Tibial artery (tissue), 4 donors: ENCODE data around the gene MLLT11.

Experiments
- DNase-seq, 2 donors: peaks; one replicate each; pipeline ENCODE4 v3.0.0-alpha.2; 2019
- H3K27ac ChIP-seq, 2 donors: fragments of 200-600 bp; sonication (generic) in 1 of 2; 1 replicate in 1 of 2; 2 replicates in 1 of 2; pipeline ENCODE4 v1.5.1; 2018 to 2019; ENCODE audit warnings: mild to moderate bottlenecking in 1 of 2
- H3K27me3 ChIP-seq, 2 donors: fragments of 200-600 bp; sonication (generic) in 1 of 2; one replicate each; pipeline versions ENCODE4 v1.5.1 to v1.6.0; 2016 to 2019
- H3K36me3 ChIP-seq, 3 donors: fragments of 200-600 bp; sonication (generic) in 2 of 3; one replicate each; pipeline ENCODE4 v1.5.1; 2016 to 2019; ENCODE audit warnings: mild to moderate bottlenecking in 2 of 3
- H3K4me1 ChIP-seq, 4 donors: fragments of 200-600 bp; sonication (generic) in 2 of 4; 1 replicate in 3 of 4; 2 replicates in 1 of 4; pipeline ENCODE4 v1.5.1; 2016 to 2019
- H3K4me3 ChIP-seq, 2 donors: fragments of 200-600 bp; sonication (generic) in 1 of 2; 1 replicate in 1 of 2; 2 replicates in 1 of 2; pipeline ENCODE4 v1.5.1; 2018 to 2019; ENCODE audit warnings: mild to moderate bottlenecking in 2 of 2
- H3K9me3 ChIP-seq, 3 donors: fragments of 200-600 bp; sonication (generic) in 1 of 3; one replicate each; pipeline ENCODE4 v1.5.1; 2016 to 2019
- intact Hi-C: fragments of 100-400 bp; cut with DNase I; formaldehyde crosslinking; loops from one replicate; pipeline ENCODE4 v1.15.0; 2023; ENCODE audit warnings: low total_unique reads
- TF ChIP-seq, protein P1 (sequence below), 2 experiments: fragments of 200-600 bp in 1 of 2; fragments of 450-650 bp in 1 of 2; IDR thresholded peaks; one replicate each; pipeline ENCODE4 v1.5.1; 2017 to 2019; ENCODE audit warnings: antibody characterized with exemption in 2 of 2, mild to moderate bottlenecking in 1 of 2, moderate library complexity in 1 of 2

The MLLT11 gene, protein sequence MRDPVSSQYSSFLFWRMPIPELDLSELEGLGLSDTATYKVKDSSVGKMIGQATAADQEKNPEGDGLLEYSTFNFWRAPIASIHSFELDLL

DNA sequence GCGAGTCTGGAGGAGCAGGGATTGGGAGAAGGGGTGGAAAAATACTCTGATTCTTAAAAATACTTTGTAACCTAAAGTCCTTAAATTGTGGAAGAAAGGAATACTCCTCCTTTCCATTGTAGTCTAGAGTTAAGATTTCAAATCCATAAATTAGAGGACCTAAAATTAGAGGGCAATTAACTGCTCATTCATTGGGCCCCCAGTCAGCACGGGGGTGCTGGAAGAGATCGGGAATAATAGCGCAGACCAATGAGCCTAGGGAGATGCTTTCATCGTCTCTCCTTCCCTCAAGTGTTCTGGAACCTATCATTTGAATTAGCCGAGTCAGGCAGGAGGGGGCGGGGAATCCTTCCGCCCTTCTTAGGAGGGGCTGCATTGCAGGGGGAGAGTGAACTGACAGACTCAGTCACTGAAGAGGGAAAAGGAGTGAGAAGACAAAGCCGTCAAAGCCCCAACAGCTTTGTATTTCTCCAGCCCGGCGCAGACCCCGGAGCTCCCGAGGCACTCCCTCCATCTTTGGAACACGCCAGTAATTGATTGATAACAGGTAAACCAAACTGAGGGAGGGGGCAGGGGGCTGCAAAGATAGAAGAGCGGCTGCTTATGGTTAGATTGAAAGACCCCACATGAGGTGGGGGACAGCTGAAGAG lies at the start of gene MLLT11:
MLLT11 (plus strand) TSS at position 391 of the 650 bp plus-strand sequence. CDS start 6,828 bp downstream, outside the sequence.
- Histone ChIP-seq H3K36me3 (peaks cover 10 to 17% (median 11%) of the 10 kb centered on the region in 3 donors), H3K27ac (peak within 1 kb of the TSS; percentile 81 to 91), H3K9me3 (no peaks in the 10 kb centered on the region), H3K4me3 (peak within 1 kb of the TSS; percentile 75 to 91), H3K27me3 (no peaks in the 10 kb centered on the region), H3K4me1 (peaks cover 0 to 43% (median 27%) of the 10 kb centered on the region in 4 donors)
- peak in 1 of 2 donors; percentile 73 for DNase-seq
- intact Hi-C loops = no loop called here
- TF ChIP-seq, protein P1, sequence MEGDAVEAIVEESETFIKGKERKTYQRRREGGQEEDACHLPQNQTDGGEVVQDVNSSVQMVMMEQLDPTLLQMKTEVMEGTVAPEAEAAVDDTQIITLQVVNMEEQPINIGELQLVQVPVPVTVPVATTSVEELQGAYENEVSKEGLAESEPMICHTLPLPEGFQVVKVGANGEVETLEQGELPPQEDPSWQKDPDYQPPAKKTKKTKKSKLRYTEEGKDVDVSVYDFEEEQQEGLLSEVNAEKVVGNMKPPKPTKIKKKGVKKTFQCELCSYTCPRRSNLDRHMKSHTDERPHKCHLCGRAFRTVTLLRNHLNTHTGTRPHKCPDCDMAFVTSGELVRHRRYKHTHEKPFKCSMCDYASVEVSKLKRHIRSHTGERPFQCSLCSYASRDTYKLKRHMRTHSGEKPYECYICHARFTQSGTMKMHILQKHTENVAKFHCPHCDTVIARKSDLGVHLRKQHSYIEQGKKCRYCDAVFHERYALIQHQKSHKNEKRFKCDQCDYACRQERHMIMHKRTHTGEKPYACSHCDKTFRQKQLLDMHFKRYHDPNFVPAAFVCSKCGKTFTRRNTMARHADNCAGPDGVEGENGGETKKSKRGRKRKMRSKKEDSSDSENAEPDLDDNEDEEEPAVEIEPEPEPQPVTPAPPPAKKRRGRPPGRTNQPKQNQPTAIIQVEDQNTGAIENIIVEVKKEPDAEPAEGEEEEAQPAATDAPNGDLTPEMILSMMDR (IDR thresholded peaks at IDR 0.05) = no peak

DNA sequence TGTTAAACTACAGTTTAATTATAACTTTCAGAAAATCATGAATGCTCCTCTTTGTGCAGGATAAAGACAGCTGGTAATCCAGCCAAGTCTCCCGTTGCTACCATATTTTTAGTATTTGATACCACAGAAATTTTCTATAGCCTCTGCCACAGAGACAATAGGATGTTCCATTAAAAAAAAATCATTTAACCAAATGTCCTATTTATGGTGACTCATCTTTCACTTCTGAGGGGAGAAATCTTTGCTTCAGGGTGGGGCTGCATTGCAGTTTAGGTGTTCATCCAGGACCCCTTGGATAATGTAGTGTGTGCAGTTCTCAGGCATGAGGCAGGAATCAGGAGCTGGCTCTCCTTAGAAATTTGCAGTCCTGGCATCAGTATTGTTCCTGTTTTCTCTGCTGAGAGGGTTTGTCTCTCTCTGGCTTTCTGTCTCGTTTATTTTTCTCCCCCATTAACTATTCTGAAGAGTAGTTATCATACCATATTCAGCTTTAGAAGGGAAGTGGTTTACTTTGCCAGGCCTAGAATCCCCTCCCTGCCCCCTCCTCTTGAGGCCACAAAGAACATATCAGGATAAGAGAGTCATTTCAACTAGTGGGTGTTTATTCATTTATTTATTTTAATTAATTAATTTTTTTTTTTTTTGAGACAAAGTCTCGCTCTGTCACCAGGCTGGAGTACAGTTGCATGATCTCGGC lies 48.9 kb upstream of the MLLT11 start:
- no peak for DNase-seq
- Histone ChIP-seq H3K27me3 (no peaks in the 10 kb centered on the region), H3K4me3 (no peak overlapping the region), H3K4me1 (peaks cover 0 to 39% (median 30%) of the 10 kb centered on the region in 4 donors), H3K9me3 (no peaks in the 10 kb centered on the region), H3K27ac (no peak overlapping the region), H3K36me3 (peaks cover 0 to 16% (median 0%) of the 10 kb centered on the region in 3 donors)
- intact Hi-C loops = no loop called here
- TF ChIP-seq, protein P1 (IDR thresholded peaks at IDR 0.05) = no peak

DNA sequence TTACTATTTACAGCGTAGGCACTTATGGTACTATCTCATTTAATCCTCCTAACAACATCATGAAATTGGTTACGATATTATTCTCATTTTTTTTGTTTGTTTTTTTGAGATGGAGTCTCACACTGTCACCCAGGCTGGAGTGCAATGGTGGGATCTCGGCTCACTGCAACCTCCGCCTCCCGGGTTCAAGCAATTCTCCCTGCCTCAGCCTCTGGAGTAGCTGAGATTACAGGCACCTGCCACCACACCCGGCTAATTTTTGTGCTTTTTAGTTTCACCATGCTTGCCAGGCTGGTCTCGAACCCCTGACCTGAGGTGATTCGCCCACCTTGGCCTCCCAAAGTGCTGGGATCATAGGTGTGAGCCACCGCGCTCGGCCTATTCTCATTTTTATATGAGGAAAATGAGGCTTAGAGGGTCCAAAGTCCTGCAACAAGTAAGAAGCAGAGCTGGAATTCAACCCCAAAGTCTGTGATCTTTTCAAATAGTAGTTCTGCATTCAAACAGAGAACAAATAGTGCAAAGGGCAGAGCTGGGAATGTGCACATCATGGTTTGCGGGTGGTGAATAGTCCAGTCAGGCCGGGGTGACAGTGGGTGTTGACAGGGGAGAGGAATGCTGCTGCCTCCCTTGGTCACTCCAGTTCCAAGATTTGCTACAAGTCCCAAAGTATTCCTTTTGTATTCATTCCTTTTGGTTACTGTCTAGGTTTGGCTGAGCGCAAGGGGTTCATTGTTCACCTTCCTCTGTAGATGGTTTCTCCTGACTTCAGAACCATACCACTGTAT lies 47.3 kb upstream of the MLLT11 start:
- Histone ChIP-seq H3K4me3 (no peak overlapping the region), H3K27ac (peak overlapping the region in 1 of 2 donors; percentile 29), H3K4me1 (peaks cover 0 to 27% (median 19%) of the 10 kb centered on the region in 4 donors), H3K36me3 (peaks cover 0 to 25% (median 0%) of the 10 kb centered on the region in 3 donors), H3K27me3 (no peaks in the 10 kb centered on the region), H3K9me3 (no peaks in the 10 kb centered on the region)
- no peak for DNase-seq
- TF ChIP-seq, protein P1 (IDR thresholded peaks at IDR 0.05) = no peak
- intact Hi-C loops = no loop called here

DNA sequence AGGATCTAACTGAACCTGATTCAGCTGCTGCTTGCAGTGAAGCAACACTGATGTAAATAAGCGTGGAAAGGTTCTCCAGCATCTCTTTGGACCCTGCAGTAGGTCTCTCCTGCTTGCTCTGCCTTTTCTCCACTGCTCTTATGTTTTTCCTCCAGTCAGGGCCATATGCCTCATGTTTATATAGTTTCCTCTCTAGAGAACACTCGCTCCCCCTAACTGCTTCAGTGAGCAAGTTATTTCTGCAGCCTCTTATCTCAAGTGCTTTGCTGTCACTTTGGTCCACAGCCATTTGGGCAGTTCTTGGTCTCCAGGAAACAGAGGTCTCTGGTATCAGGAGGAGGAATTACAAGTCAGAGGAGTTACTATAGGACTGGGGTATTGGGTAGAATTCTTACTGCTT lies 46.7 kb upstream of the MLLT11 start:
- Histone ChIP-seq H3K4me3 (no peak overlapping the region), H3K9me3 (no peaks in the 10 kb centered on the region), H3K36me3 (peaks cover 6 to 31% (median 6%) of the 10 kb centered on the region in 3 donors), H3K27me3 (no peaks in the 10 kb centered on the region), H3K4me1 (peaks cover 0 to 26% (median 17%) of the 10 kb centered on the region in 4 donors), H3K27ac (peak overlapping the region in 1 of 2 donors; percentile 29)
- TF ChIP-seq, protein P1 (IDR thresholded peaks at IDR 0.05) = no peak
- DNase-seq = no peak
- intact Hi-C loops = no loop called here

DNA sequence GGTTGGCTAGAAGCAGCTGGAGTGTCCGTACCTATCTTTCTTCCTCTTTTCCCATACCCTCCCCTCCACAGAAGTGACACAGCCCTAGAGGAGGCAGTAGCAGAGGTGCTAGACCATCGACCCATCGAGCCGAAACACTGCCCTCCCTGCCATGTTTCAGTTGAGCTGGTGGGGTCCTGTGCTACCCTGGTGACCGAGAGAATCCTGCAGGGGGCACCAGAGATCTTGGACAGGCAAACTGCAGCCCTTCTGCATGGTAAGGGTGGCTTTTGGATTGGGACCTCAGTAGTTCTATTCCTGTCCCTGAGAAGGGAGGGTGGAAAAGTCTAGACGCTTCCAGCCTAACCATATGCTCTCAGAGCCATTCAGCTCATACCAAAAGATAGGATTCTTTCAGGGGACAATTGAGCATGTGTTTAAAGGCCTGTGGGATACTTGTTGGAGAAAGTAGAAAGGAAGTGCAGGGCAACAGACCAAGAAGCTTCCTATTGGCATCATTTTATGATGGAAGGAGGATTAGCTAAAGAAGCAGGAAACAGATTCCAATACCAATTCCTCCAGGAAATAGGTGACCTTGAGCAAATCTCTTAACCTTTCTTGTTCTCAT lies 35.6 kb upstream of the MLLT11 start:
- TF ChIP-seq, protein P1 (IDR thresholded peaks at IDR 0.05) = peak; percentile 66 to 75
- Histone ChIP-seq H3K27ac (peak overlapping the region; percentile 21 to 28), H3K36me3 (peaks cover 27 to 63% (median 43%) of the 10 kb centered on the region in 3 donors), H3K27me3 (no peaks in the 10 kb centered on the region), H3K4me3 (no peak overlapping the region), H3K9me3 (no peaks in the 10 kb centered on the region), H3K4me1 (peaks cover 0 to 7% (median 0%) of the 10 kb centered on the region in 4 donors)
- intact Hi-C loops = loop anchor here (10.0 kb wide), 1 partner anchor 130 kb away; the partner anchor contains the start of gene TNFAIP8L2
- peak; percentile 88 to 89 for DNase-seq
